ENCODE measurements around the gene FOXK1. TPM values are rescaled to one million over a fixed set of nuclear protein-coding genes. Genes with fewer than 3 reads are reported as not detected.

Gene FOXK1
- total and polyA plus RNA-seq, 2 of the 13 experiments (the other 11 are each of a cell fraction or from before 2014, with no cell fraction given) = 4.6 to 8.8 TPM

- TF ChIP-seq EEA1 (CRISPR knock-in tag; IDR thresholded peaks at IDR 0.05; ENCODE audit: borderline replicate concordance) (no peak), ZNF530 (CRISPR knock-in tag; IDR thresholded peaks at IDR 0.05; ENCODE audit: low read depth) (no peak), ZNF10 (CRISPR knock-in tag; IDR thresholded peaks at IDR 0.05; ENCODE audit: borderline replicate concordance, low read depth) (no peak), IRF2 (CRISPR knock-in tag; IDR thresholded peaks at IDR 0.05) (no peak), CHCHD3 (CRISPR knock-in tag; IDR thresholded peaks at IDR 0.05) (no peak), DDIT3 (CRISPR knock-in tag; IDR thresholded peaks at IDR 0.05) (no peak), CREB1 (IDR thresholded peaks at IDR 0.05) (no peak), CREB1 (CRISPR knock-in tag; IDR thresholded peaks at IDR 0.05) (no peak), GPBP1L1 (CRISPR knock-in tag; IDR thresholded peaks at IDR 0.05) (no peak), MIER3 (CRISPR knock-in tag; IDR thresholded peaks at IDR 0.05; ENCODE audit: borderline replicate concordance) (no peak), ATF3 (CRISPR knock-in tag; IDR thresholded peaks at IDR 0.05) (no peak), HINFP (CRISPR knock-in tag; IDR thresholded peaks at IDR 0.05; ENCODE audit: low read depth) (no peak), ATF7-NPFF (CRISPR knock-in tag; IDR thresholded peaks at IDR 0.05; ENCODE audit: low read depth) (no peak)
These were observed 123.3 kb downstream of the FOXK1 start (continued) for GRCh38 chr7:4805110-4805983.

All from HepG2 (cell line).